ENCODE results near the gene PVR. TPM values are rescaled to one million over a fixed set of nuclear protein-coding genes. Genes with fewer than 3 reads are reported as not detected.

Gene PVR
- total and polyA plus RNA-seq, 2 of the 4 experiments (the other 2 are of a cell fraction), result 106 to 122 TPM

DNA sequence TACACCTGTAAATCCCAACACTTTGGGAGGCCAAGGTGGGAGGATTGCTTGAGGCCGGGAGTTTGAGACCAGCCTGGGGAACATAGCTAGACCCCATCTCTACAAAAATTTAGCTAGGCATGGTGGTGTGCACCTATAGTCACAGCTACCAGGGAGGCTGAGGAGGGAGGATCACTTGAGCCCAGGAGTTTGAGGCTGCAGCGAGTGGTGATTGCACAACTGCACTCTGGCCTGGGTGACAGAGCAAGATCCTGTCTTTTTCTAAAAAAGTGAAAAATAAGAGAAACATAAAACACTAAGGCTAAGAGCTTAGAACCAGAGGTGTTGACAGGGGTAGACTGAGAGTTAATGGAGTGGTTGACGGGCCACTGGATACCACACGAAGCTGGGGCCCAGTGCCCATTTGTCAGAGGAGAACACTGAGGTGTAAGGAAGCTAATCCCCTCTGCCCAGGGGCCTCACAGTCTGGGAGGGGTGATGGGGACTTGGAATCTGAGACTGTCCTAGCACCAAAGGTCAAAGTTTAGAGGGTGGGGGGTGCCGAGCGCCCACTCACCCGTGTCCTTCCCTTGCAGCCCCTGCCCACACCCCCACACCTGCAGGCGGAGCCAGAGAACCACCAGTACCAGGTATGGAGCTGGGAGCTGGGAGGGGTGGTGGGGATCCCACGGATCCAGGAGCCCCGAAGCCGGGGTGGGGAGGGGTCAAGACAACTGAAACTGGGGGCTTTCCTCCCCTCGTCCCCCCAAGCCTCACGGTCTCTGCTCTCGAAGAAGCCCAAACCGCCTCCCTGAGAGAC lies 38.5 kb downstream of the PVR start:
- DNase-seq, result no peak

More for the DNA sequence above, 38.5 kb downstream of the PVR start:
- dilution Hi-C loops (cut with HindIII; ENCODE audit: low sequenced_read_pairs, unreplicated experiment), result no loop called here
- peaks cover 16% of the 10 kb centered on the region; the same call in 1 of the 2 replicates for H3K36me3 ChIP-seq (ENCODE audit: control insufficient read depth, insufficient read depth, low read length)
- H3K23ac ChIP-seq (ENCODE audit: low read depth, low read length), result no peak overlapping the region
- no peak for TF ChIP-seq FOS (IDR thresholded peaks at IDR 0.05; ENCODE audit: low read depth, low read length)
- TF ChIP-seq POLR2A (IDR thresholded peaks at IDR 0.05; ENCODE audit: low read depth, low read length), result no peak
- TF ChIP-seq CEBPB (IDR thresholded peaks at IDR 0.05; ENCODE audit: low read depth, low read length), result peak; percentile 53; the same call in 1 of the 2 replicates
- no peak overlapping the region for H3K4me3 ChIP-seq (ENCODE audit: insufficient read depth, low read depth, low read length)
- no peak overlapping the region for H3K4ac ChIP-seq (ENCODE audit: low read depth, low read length)
- no peak overlapping the region for H4K8ac ChIP-seq (ENCODE audit: low read depth in 2 of 2, low read length in 2 of 2)
- 0 out of 2 replicates have a peak overlapping the region, but pooled peaks have one; percentile 40 for H2AK5ac ChIP-seq (ENCODE audit: low read depth, low read length)
- ChIA-PET CTCF (no interaction called here), POLR2A (ENCODE audit: unreplicated experiment) (no interaction called here)
- H2BK15ac ChIP-seq (ENCODE audit: low read depth, low read length), result no peak overlapping the region
- H3K14ac ChIP-seq (replicated peaks; ENCODE audit: low read depth, low read length), result no peak overlapping the region
- H3K27me3 ChIP-seq (ENCODE audit: control insufficient read depth, insufficient read depth, low read length), result no peaks in the 10 kb centered on the region
- no peaks in the 10 kb centered on the region for H4K20me1 ChIP-seq (ENCODE audit: insufficient read depth, low read length)
- H3K27ac ChIP-seq (ENCODE audit: insufficient read depth, low read length), result no peak overlapping the region
- no peak overlapping the region for H3K56ac ChIP-seq (ENCODE audit: extremely low read depth, insufficient read depth, low read length)
- no peak overlapping the region for H3K9ac ChIP-seq (ENCODE audit: low read depth, low read length)
- no peak overlapping the region for H3K18ac ChIP-seq (ENCODE audit: low read depth, low read length)
- BruUV-seq (replicated peaks), result no TSS peak
- no peaks in the 10 kb centered on the region for H3K9me3 ChIP-seq (ENCODE audit: control insufficient read depth, insufficient read depth, low read length)
- intact Hi-C loops (cut with micrococcal nuclease), result no loop called here
- 0 out of 4 replicates have a peak, but pooled peaks cover 0 to 3% of the 10 kb centered on the region in 2 experiments for H3K79me1 ChIP-seq (ENCODE audit: low read depth in 1 of 2, low read length in 2 of 2)
- H3K4me2 ChIP-seq (ENCODE audit: low read depth, low read length), result no peak overlapping the region
- H4K5ac ChIP-seq (ENCODE audit: low read depth, low read length), result no peak overlapping the region
- peaks cover under 1% of the 10 kb centered on the region; the same call in 1 of the 2 replicates for H3K9me1 ChIP-seq (ENCODE audit: insufficient read depth, low read length)
- peaks cover 3% of the 10 kb centered on the region for H3K4me1 ChIP-seq (ENCODE audit: control insufficient read depth, insufficient read depth, low read length)
- H2AK9ac ChIP-seq (replicated peaks; ENCODE audit: low read depth, low read length, poor library complexity), result no peak overlapping the region
- H2BK20ac ChIP-seq (ENCODE audit: low read depth, low read length), result no peak overlapping the region
- no peak for ATAC-seq (ENCODE audit: low read depth)
- WGBS, 2 experiments (ENCODE audit: extremely low coverage in 2 of 2, insufficient read length in 1 of 2), result no CpG with 5 or more reads among the region's 15 CpGs
- no peak overlapping the region for H4K91ac ChIP-seq (ENCODE audit: insufficient read depth, low read depth, low read length)
- H2AFZ ChIP-seq (replicated peaks; ENCODE audit: low read length, poor library complexity), result no peak overlapping the region
- H2BK5ac ChIP-seq (ENCODE audit: low read depth, low read length, poor library complexity, severe bottlenecking), result no peak overlapping the region
- no peak overlapping the region for H2BK120ac ChIP-seq (ENCODE audit: low read depth, low read length)
- in situ Hi-C loops (cut with MboI; ENCODE audit: low sequenced_read_pairs), result loop anchor here (10.0 kb wide), 1 partner anchor 273 kb away; the partner anchor contains the start of gene CLPTM1
